IPS-15b (cell line): ENCODE results near the gene UQCRH.
A peak's percentile ranks its signal among the peaks of the same experiment; 100 is the strongest.

Experiments used
- H3K27me3 ChIP-seq: one replicate; pipeline ENCODE4 v1.6.1; 2013; ENCODE audit warnings: low read length; ENCODE audit not compliant: control insufficient read depth, insufficient read depth
- H3K36me3 ChIP-seq: one replicate; pipeline ENCODE4 v1.6.1; 2013; ENCODE audit warnings: low read length; ENCODE audit not compliant: control insufficient read depth, insufficient read depth
- H3K4me1 ChIP-seq: one replicate; pipeline ENCODE4 v1.6.1; 2013; ENCODE audit warnings: mild to moderate bottlenecking, low read length; ENCODE audit not compliant: control insufficient read depth, insufficient read depth
- H3K4me3 ChIP-seq: one replicate; pipeline ENCODE4 v1.5.1; 2013; ENCODE audit warnings: low read depth, low read length
- H3K9ac ChIP-seq: one replicate; pipeline ENCODE4 v1.6.1; 2013; ENCODE audit warnings: low read depth, mild to moderate bottlenecking, low read length
- H3K9me3 ChIP-seq: one replicate; pipeline ENCODE4 v1.6.1; 2013; ENCODE audit warnings: mild to moderate bottlenecking, low read length; ENCODE audit not compliant: control insufficient read depth, insufficient read depth

Gene UQCRH

GRCh38 chr1:46281021-46281420, 22.5 kb upstream of the UQCRH start:
- Histone ChIP-seq H3K36me3 (peaks cover 56% of the 10 kb centered on the region), H3K27me3 (no peaks in the 10 kb centered on the region), H3K9ac (no peak overlapping the region), H3K4me3 (no peak overlapping the region), H3K9me3 (no peaks in the 10 kb centered on the region), H3K4me1 (no peaks in the 10 kb centered on the region)

- H3K36me3 ChIP-seq = peaks cover 34% of the 10 kb centered on the region
- H3K9me3 ChIP-seq = no peaks in the 10 kb centered on the region
- no peaks in the 10 kb centered on the region for H3K4me1 ChIP-seq
- H3K9ac ChIP-seq = no peak overlapping the region
- H3K4me3 ChIP-seq = no peak overlapping the region
- H3K27me3 ChIP-seq = no peaks in the 10 kb centered on the region
Observed at GRCh38 chr1:46284058-46284457, 19.4 kb upstream of the UQCRH start.

GRCh38 chr1:46284597-46285564, 18.6 kb upstream of the UQCRH start:
- H3K36me3 ChIP-seq = peaks cover 27% of the 10 kb centered on the region
- H3K4me1 ChIP-seq = no peaks in the 10 kb centered on the region
- no peak overlapping the region for H3K9ac ChIP-seq
- H3K9me3 ChIP-seq = no peaks in the 10 kb centered on the region
- H3K27me3 ChIP-seq = no peaks in the 10 kb centered on the region
- H3K4me3 ChIP-seq = no peak overlapping the region

- no peaks in the 10 kb centered on the region for H3K4me1 ChIP-seq
Observed at GRCh38 chr1:46285730-46286477, 17.6 kb upstream of the UQCRH start.

GRCh38 chr1:46288485-46289133, 14.9 kb upstream of the UQCRH start:
- no peaks in the 10 kb centered on the region for H3K9me3 ChIP-seq
- H3K4me1 ChIP-seq = no peaks in the 10 kb centered on the region
- no peak overlapping the region for H3K4me3 ChIP-seq
- H3K27me3 ChIP-seq = no peaks in the 10 kb centered on the region
- H3K36me3 ChIP-seq = peaks cover 17% of the 10 kb centered on the region
- H3K9ac ChIP-seq = no peak overlapping the region

More at GRCh38 chr1:46285730-46286477, 17.6 kb upstream of the UQCRH start:
- H3K9ac ChIP-seq = no peak overlapping the region
- no peaks in the 10 kb centered on the region for H3K9me3 ChIP-seq
- H3K36me3 ChIP-seq = peaks cover 20% of the 10 kb centered on the region
- no peaks in the 10 kb centered on the region for H3K27me3 ChIP-seq
- no peak overlapping the region for H3K4me3 ChIP-seq

GRCh38 chr1:46289134-46289494, 14.4 kb upstream of the UQCRH start:
- H3K9ac ChIP-seq = no peak overlapping the region
- H3K36me3 ChIP-seq = peaks cover 17% of the 10 kb centered on the region
- H3K4me3 ChIP-seq = no peak overlapping the region
- H3K27me3 ChIP-seq = no peaks in the 10 kb centered on the region
- H3K4me1 ChIP-seq = no peaks in the 10 kb centered on the region
- no peaks in the 10 kb centered on the region for H3K9me3 ChIP-seq

- no peaks in the 10 kb centered on the region for H3K27me3 ChIP-seq
- no peak overlapping the region for H3K9ac ChIP-seq
- H3K9me3 ChIP-seq = no peaks in the 10 kb centered on the region
- no peak overlapping the region for H3K4me3 ChIP-seq
- peaks cover 13% of the 10 kb centered on the region for H3K36me3 ChIP-seq
- H3K4me1 ChIP-seq = no peaks in the 10 kb centered on the region
Observed at GRCh38 chr1:46289976-46290375, 13.5 kb upstream of the UQCRH start.

GRCh38 chr1:46295306-46295705, 8.2 kb upstream of the UQCRH start:
- Histone ChIP-seq H3K36me3 (peaks cover 9% of the 10 kb centered on the region), H3K9me3 (no peaks in the 10 kb centered on the region), H3K27me3 (no peaks in the 10 kb centered on the region), H3K4me3 (no peak overlapping the region), H3K4me1 (peaks cover 7% of the 10 kb centered on the region), H3K9ac (no peak overlapping the region)

GRCh38 chr1:46298387-46298786, 5.1 kb upstream of the UQCRH start:
- Histone ChIP-seq H3K27me3 (no peaks in the 10 kb centered on the region), H3K9ac (peak overlapping the region; percentile 13), H3K4me1 (peaks cover 7% of the 10 kb centered on the region), H3K9me3 (no peaks in the 10 kb centered on the region), H3K36me3 (peaks cover 9% of the 10 kb centered on the region), H3K4me3 (no peak overlapping the region)

- no peaks in the 10 kb centered on the region for H3K9me3 ChIP-seq
- H3K36me3 ChIP-seq = peaks cover 9% of the 10 kb centered on the region
- H3K9ac ChIP-seq = peak overlapping the region; percentile 98
- peaks cover 7% of the 10 kb centered on the region for H3K4me1 ChIP-seq
- peak overlapping the region; percentile 98 for H3K4me3 ChIP-seq
- H3K27me3 ChIP-seq = no peaks in the 10 kb centered on the region
Observed at GRCh38 chr1:46300673-46301405, 2.7 kb upstream of the UQCRH start.

- Histone ChIP-seq H3K27me3 (no peaks in the 10 kb centered on the region), H3K9me3 (no peaks in the 10 kb centered on the region), H3K4me3 (peak overlapping the region; percentile 98), H3K9ac (peak overlapping the region; percentile 98), H3K4me1 (peaks cover 7% of the 10 kb centered on the region), H3K36me3 (peaks cover 9% of the 10 kb centered on the region)
Observed at GRCh38 chr1:46301406-46301807, 2.1 kb upstream of the UQCRH start.
